ENCODE data around the gene SNX13. TPM values are rescaled to one million over a fixed set of nuclear protein-coding genes. Genes with fewer than 3 reads are reported as not detected.

SNX13 gene
- total and polyA plus RNA-seq, 2 of the 4 experiments (the other 2 are of a cell fraction), result 9.0 to 24.9 TPM

DNA sequence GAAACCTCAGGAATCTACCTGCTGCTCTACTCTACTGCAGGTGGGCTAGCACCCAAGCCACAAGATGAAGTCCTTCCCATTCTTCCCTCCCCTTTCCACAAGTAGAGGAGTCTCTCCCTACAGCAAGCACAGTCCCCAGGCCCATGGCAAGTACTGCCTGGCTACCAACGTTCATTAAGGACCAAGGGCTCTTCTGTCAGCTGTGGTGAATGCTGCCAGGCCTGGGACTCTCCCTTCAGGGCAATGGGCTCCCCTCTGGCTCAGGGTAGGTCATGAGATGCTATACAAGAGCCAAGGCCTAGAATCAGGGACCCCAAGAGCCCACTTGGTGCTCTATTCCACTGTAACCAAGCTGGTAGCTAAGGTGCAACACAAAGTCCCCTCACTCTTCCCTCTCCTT, 39.8 kb downstream of the SNX13 start:
- Histone ChIP-seq H3K79me1 (ENCODE audit: low read depth in 1 of 2, low read length in 2 of 2) (peaks cover 28 to 34% of the 10 kb centered on the region in 2 experiments), H3K4ac (ENCODE audit: low read depth, low read length) (no peak overlapping the region), H4K20me1 (ENCODE audit: insufficient read depth, low read length) (peaks cover 13% of the 10 kb centered on the region), H3K18ac (ENCODE audit: low read depth, low read length) (no peak overlapping the region), H4K91ac (ENCODE audit: insufficient read depth, low read depth, low read length) (no peak overlapping the region), H3K56ac (ENCODE audit: extremely low read depth, insufficient read depth, low read length) (no peak overlapping the region), H3K9ac (ENCODE audit: low read depth, low read length) (no peak overlapping the region), H3K23ac (ENCODE audit: low read depth, low read length) (no peak overlapping the region), H2AK5ac (ENCODE audit: low read depth, low read length) (no peak overlapping the region), H3K27me3 (ENCODE audit: control insufficient read depth, insufficient read depth, low read length) (no peaks in the 10 kb centered on the region), H3K9me1 (ENCODE audit: insufficient read depth, low read length) (peaks cover 2% of the 10 kb centered on the region; the same call in 1 of the 2 replicates), H2AFZ (replicated peaks; ENCODE audit: low read length, poor library complexity) (no peak overlapping the region), H2BK15ac (ENCODE audit: low read depth, low read length) (no peak overlapping the region), H3K4me1 (ENCODE audit: control insufficient read depth, insufficient read depth, low read length) (no peaks in the 10 kb centered on the region), H2BK5ac (ENCODE audit: low read depth, low read length, poor library complexity, severe bottlenecking) (no peak overlapping the region), H3K4me3 (ENCODE audit: insufficient read depth, low read depth, low read length) (no peak overlapping the region), H3K4me2 (ENCODE audit: low read depth, low read length) (no peak overlapping the region), H3K9me3 (ENCODE audit: control insufficient read depth, insufficient read depth, low read length) (no peaks in the 10 kb centered on the region), H4K8ac (ENCODE audit: low read depth in 2 of 2, low read length in 2 of 2) (no peak overlapping the region), H2AK9ac (replicated peaks; ENCODE audit: low read depth, low read length, poor library complexity) (no peak overlapping the region), H2BK20ac (ENCODE audit: low read depth, low read length) (no peak overlapping the region), H2BK120ac (ENCODE audit: low read depth, low read length) (no peak overlapping the region), H3K27ac (ENCODE audit: insufficient read depth, low read length) (no peak overlapping the region), H3K14ac (replicated peaks; ENCODE audit: low read depth, low read length) (no peak overlapping the region), H4K5ac (ENCODE audit: low read depth, low read length) (no peak overlapping the region), H3K36me3 (ENCODE audit: control insufficient read depth, insufficient read depth, low read length) (0 out of 2 replicates have a peak, but pooled peaks cover 2% of the 10 kb centered on the region)
- intact Hi-C loops (cut with micrococcal nuclease) (no loop called here), dilution Hi-C loops (cut with HindIII; ENCODE audit: low sequenced_read_pairs, unreplicated experiment) (no loop called here), in situ Hi-C loops (cut with MboI; ENCODE audit: low sequenced_read_pairs) (no loop called here)
- DNase-seq, result no peak
- TF ChIP-seq MAFK (IDR thresholded peaks at IDR 0.05; ENCODE audit: low read depth, low read length) (no peak), RFX5 (IDR thresholded peaks at IDR 0.05; ENCODE audit: low read depth, low read length) (no peak), SMC3 (IDR thresholded peaks at IDR 0.05; ENCODE audit: low read depth, low read length) (no peak)
- no peak for ATAC-seq (ENCODE audit: low read depth)
- no CpG with 5 or more reads among the region's 1 CpG for WGBS, 2 experiments (ENCODE audit: extremely low coverage in 2 of 2, insufficient read length in 1 of 2)
- no TSS peak for BruUV-seq (replicated peaks)
- ChIA-PET CTCF (no interaction called here), POLR2A (ENCODE audit: unreplicated experiment) (no interaction called here)
